HL-60 (cell line): ENCODE measurements around the gene P3H2.

ENCODE experiments used
- DNase-seq, 2 experiments: peaks; one replicate each; pipeline ENCODE4 v3.0.0-alpha.2; 2010 to 2020; ENCODE audit warnings: low read depth in 1 of 2, low spot score in 1 of 2
- H3K27ac ChIP-seq: fragments of 250-450 bp; sonication (Bioruptor Pico); replicated peaks from 2 replicates; pipeline ENCODE4 v1.5.1; 2020; ENCODE audit warnings: mild to moderate bottlenecking, moderate library complexity
- H3K27me3 ChIP-seq: fragments of 250-450 bp; sonication (Bioruptor Pico); 2 replicates; pipeline ENCODE4 v1.5.1; 2021; ENCODE audit warnings: mild to moderate bottlenecking, moderate library complexity; ENCODE audit not compliant: insufficient read depth, poor library complexity, severe bottlenecking
- H3K4me3 ChIP-seq: replicated peaks from 2 replicates; pipeline ENCODE4 v1.5.1; 2011; ENCODE audit warnings: mild to moderate bottlenecking, control low read depth, low read length; ENCODE audit not compliant: insufficient read depth
- CTCF ChIP-seq: IDR thresholded peaks from one replicate; pipeline ENCODE4 v1.5.1; 2011; ENCODE audit warnings: low read length, control low read depth, inconsistent platforms; ENCODE audit not compliant: insufficient read depth
- GABPA ChIP-seq: IDR thresholded peaks from 2 replicates; pipeline ENCODE4 v1.6.1; 2012; ENCODE audit warnings: low read depth
- POLR2AphosphoS5 ChIP-seq: IDR thresholded peaks from 2 replicates; pipeline ENCODE4 v1.6.1; 2012; ENCODE audit warnings: low read depth
- REST ChIP-seq: IDR thresholded peaks from 2 replicates; pipeline ENCODE4 v1.6.1; 2012; ENCODE audit warnings: low read depth; ENCODE audit not compliant: insufficient replicate concordance
- SPI1 ChIP-seq: IDR thresholded peaks from 2 replicates; pipeline ENCODE4 v1.6.1; 2012; ENCODE audit warnings: low read depth, mild to moderate bottlenecking, borderline replicate concordance

The P3H2 gene

GRCh38 chr3:189907803-189908202, 212.9 kb downstream of the P3H2 start:
- no peak for TF ChIP-seq REST
- no peak for TF ChIP-seq GABPA
- no peak for TF ChIP-seq SPI1
- TF ChIP-seq CTCF: no peak
- TF ChIP-seq POLR2AphosphoS5: no peak
- no peak overlapping the region for H3K27ac ChIP-seq
- no peak overlapping the region for H3K4me3 ChIP-seq
- no peaks in the 10 kb centered on the region for H3K27me3 ChIP-seq
- no peak for DNase-seq
